Neural progenitor cell (in vitro differentiated cells): ENCODE results near the gene LRRC8E.

Source experiments
- EZH2 ChIP-seq: fragments of 200-600 bp; sonication (generic); IDR thresholded peaks from 2 replicates; pipeline ENCODE4 v1.6.1; 2017; ENCODE audit warnings: antibody characterized with exemption, mild to moderate bottlenecking, moderate library complexity
- EZH2phosphoT487 ChIP-seq: fragments of 200-600 bp; sonication (generic); IDR thresholded peaks from 2 replicates; pipeline ENCODE4 v1.6.1; 2017; ENCODE audit warnings: antibody characterized with exemption

DNA sequence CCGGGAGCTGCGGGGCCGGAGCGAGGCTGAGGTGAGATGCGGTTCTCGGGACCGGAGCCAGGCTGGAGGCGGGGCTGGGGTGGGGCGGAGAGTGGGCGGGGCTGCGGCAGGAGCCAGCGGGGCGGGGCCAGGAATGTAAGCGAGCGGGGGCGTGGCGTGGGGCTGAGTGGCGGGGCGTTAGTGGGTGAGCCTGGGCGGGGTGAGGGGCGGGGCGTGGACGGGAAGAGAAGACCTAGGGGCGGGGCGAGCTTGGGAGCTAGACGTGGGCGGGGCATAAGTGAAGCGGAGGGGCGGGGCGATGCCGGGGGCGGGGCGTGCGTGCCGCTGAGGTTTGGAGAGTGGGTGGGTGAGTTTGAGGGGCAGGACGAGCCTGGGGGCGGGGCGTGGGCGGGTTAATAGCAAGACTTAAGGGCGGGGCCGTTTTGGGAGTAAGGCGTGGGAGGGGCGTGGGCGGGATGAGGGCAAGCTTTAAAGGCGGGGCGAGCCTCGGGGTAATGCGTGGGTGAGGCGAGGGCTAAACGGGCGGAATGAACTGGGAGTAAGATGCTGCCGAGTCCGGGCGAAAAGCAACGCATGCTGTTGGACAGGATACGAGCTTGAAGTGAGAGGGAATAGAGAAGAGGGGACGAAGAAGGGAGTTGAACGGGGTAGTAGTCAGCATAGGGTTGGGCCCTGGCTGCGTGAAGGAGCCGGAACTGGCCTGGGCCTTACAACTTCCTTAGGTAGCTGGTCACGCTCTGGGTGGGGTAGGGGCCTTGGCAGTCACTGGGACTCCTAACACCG lies 32.4 kb downstream of the LRRC8E start:
- TF ChIP-seq EZH2 (no peak), EZH2phosphoT487 (no peak)
